Hindlimb muscle (tissue), 1 donor: ENCODE results near the gene HOXD3. TPM values are rescaled to one million over a fixed set of nuclear protein-coding genes. Genes with fewer than 3 reads are reported as not detected.

Experiments
- DNase-seq: peaks from one replicate; pipeline ENCODE4 v3.0.0-alpha.2; 2013
- polyA plus RNA-seq: library from polyadenylated mRNA; unstranded; fragments of 120-200 nt; gene quantifications from one replicate; pipeline ENCODE4 v1.2.1, GENCODE V29; 2013; ENCODE audit not compliant: insufficient read length

HOXD3 gene
- polyA plus RNA-seq, 1 donor: 3.4 TPM

DNA sequence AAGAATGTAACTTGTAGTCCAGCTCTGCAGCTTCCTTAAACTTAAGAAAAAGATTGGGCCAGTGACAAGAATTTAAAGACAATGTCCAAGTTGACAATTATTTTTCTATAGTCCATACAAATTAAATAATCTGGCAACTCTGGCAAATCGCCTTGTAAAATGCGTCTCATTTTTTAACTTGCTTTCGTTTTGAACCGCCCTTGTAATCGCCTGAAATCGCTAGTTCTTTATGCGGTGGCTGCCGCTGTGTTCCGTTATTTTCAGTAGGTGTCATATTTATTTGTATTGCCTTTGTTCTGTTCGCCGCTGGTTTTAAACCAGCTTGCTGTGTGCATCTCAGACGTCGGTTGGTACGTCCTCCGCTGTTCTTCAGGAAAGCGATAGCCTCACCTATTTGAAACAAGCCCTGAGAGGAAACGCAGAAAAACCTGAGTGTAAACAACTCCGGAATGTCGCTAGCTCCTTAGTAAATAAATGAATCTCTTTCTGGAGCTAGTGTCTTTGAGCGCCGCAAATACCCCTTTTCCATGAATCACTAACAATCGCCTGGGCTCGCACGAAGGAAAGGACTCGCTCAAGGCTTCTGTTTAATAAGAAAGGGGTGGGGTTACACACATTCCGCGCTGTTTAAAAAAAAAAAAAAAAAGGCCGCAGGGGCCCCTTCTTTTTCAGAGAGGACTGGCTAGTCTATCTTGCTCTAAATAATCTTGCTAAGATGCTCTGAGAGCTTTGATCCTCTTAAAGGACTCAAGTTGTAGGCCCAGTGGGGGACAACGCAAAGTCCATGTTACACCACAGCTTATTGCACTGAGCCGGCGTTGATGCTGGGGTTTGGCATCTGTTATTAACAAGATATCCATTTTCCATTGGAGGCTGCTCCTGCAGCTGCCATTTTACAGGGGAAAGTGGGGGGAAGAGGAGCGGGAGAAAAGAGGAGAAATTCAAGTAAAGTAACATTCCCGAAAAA lies 24.6 kb upstream of the HOXD3 start:
- no peak for DNase-seq

DNA sequence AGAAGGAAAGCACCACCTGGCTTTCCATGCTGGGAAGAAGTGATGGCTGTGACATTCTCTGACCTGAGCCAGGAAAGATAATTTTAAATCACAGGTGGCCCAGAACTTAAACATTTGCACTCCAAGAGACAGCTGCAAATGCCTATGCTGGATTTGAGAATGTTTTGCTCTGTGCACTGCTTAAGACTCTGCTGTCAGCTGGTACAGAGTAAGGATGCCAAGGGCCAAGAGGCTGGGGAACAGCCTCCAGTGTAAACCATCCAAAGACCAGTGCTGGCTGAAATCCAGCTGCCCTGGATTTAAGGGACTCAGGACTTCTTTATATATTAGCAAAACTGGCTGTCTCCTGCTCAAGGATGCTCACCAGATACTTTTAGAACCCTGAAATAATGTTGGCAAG lies 23.7 kb upstream of the HOXD3 start:
- no peak for DNase-seq

DNA sequence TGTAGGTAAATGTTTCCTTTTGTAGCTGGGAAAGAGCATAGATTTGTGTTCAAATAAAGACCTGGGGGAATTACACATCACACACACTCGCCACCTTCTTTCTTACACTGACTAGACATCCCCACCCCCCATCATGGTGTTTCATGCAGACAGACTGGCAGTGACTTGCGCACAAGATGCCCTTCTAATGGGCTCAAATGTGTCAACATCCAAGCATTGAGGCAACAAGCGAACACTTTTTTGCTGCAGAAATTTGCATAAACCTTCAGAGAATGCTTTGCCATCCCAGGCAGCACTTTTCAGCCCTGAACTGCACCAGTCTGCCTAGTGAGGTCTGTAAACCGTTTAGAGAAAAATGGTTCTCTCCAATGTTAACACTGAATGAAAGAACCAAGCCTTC lies 23.1 kb upstream of the HOXD3 start:
- DNase-seq: no peak

DNA sequence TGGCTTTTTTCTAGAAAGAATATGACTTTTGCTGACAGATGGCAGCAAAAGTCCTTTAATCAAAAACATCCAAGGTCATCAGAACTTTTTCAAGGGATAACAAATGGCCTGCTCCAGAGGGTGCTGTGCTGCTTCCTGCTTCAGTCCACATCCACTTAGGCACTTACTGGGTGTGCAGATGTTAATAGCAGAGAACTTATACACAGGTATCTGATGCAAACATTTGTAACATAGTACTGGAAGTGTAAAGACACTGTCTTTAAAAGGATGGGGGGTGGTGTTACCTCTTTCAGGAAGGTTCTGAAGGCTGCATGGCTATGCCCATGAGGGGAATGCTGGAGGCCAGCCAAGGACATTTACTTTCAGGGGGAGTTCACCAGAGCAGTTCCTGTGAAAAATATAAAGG lies 22.1 kb upstream of the HOXD3 start:
- DNase-seq: no peak

GRCh38 chr2:176136374-176137251 lies 20.5 kb upstream of the HOXD3 start:
- DNase-seq: peak; percentile 76

DNA sequence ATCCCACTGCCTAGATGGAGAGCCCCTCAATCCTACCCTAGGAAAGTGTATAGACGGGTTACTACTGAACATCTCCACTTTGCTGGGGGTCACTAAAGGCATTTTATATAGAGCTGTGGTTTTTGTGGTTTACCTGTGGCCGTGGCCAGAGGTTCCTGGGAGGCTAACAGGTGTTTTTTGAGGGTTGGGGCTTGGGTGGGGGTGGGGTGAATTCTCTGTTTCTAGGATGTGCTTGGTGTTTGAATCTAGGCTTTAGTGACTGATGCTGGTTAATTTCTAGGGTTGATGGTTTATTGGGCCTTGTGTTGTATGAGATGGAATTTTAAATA lies 19.9 kb upstream of the HOXD3 start:
- no peak for DNase-seq

DNA sequence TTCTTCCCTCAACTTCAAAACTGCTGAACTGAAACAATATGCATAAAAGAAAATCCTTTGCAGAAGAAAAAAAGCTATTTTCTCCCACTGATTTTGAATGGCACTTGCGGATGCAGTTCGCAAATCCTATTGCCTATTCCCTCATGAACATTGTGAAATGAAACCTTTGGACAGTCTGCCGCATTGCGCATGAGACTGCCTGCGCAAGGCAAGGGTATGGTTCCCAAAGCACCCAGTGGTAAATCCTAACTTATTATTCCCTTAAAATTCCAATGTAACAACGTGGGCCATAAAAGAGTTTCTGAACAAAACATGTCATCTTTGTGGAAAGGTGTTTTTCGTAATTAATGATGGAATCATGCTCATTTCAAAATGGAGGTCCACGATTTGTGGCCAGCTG lies 19.2 kb upstream of the HOXD3 start:
- DNase-seq: no peak

GRCh38 chr2:176138526-176138922 lies 18.6 kb upstream of the HOXD3 start:
- no peak for DNase-seq

GRCh38 chr2:176138923-176139660 lies 18.0 kb upstream of the HOXD3 start:
- no peak for DNase-seq

DNA sequence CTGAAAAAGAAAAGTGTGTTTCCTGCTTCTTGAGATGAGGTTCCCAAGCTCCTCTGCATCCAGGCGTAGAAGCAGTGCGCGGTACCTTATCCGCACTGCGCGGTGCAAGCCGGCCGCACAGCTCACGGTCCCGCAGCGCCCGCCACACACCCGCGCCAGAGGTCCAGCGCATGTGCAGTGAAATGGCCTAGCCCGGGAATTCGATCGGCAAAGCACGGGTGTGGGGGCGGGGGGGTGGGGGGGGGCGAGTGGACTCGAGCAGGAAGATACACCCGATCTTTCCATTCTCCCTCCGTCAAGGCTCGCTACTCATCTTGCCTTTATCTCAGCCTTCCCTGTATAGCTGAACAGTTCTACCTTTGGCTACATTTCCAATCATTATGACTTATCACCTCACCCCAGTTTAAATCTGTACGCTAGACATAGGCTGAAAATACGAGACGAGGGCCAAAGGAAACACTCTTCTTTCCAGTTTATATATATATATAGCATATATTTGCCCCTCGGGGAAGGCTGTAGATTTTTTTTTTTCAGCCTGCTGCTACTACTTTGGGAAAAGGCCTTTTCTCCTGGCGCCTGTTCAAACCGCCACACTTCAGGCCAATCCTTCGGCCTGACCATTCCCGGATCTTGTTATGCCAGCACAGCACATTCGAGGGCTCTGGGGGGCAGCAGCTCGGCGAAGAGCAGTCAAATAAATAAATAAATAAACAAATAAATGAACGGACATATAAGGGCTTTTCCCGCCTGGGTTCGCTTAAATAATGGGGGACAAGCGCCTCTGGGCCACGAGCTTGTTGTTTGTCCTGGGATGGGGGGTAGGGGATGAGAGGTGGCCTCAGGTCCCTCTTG lies 17.2 kb upstream of the HOXD3 start:
- DNase-seq: no peak

DNA sequence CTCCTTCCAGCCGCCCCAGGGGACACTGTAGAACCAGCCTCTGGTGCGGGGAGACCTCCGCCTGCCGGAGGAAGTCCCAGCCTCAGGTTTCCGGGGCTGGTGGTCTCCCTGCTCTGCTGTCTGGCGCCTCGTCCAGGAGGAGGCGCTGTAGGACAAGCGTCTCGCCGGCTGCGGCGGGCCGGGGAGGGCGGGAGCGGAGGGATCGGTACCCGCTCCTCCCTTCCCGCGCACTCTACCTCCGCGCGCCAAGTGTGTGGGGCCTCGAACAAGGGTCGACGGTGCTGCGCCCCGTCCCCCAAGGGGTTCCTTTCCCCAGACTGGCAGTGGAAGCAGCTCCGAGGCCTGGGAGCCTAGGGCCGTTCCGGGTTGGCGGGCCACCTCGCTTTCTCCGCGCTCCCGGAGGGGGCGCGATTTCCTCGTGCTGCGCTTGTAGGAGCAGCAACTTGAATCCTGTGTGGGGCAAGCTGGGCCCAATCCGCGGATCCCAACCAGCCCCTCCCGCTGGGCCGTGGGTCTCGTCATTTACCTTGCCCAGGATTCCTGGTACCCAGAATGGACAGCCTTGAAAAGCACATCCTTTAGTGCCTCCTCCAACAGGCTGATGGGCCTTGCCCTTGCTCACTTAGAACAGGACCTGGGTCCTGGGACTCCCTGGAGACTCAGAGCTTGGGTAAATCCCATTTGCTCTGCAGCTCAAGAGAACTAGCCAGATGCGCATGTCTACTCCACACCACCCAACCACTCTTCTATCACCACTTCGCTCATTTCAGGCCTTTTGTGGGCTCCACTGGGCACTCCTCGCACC lies 16.4 kb upstream of the HOXD3 start:
- DNase-seq: peak; percentile 93

GRCh38 chr2:176142281-176142680 lies 14.8 kb upstream of the HOXD3 start:
- no peak for DNase-seq

DNA sequence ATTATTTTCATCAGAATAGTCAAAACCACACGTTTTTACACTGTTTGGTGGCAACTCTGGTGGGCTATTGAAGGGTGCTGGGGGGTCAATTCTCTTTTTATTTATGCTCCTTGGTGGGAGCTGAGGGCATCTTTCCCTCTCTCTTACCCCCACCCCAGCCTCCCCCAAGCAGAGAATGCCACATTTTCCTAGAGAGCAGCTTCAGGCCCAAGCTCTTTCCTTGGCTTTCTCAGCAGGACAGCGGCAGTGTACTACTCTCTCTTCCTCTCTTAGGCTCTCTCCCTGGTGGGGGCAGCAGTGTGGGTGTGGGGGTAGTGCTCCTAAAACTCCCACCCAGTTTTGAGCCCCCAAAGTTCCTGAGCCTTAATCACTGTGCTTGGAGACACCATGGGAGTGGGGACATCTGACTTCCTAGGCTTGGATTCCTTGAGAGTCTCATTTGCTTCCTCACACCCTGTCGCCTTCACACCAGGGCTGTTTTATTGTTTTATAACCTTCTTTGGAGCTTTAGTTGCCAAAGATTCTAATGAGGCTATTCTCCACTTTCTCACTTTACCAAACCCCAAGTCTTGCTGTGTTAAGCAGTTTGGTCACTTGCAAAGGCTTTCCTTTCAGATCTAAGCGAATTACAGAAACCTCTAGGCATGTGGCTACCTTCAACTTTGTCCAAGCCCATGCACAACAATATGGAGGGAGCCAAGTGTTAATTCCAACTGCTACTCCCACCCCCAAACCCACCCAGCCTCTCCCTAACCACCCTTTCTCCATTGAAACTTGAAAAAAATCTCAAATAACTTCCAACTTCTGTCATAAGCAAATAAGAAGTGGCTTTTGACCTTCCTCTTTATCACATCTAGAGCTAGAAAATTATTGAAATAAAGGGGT lies 11.8 kb upstream of the HOXD3 start:
- no peak for DNase-seq

GRCh38 chr2:176146101-176146500 lies 11.0 kb upstream of the HOXD3 start:
- no peak for DNase-seq

GRCh38 chr2:176146645-176147044 lies 10.5 kb upstream of the HOXD3 start:
- no peak for DNase-seq

GRCh38 chr2:176147210-176147799 lies 9.8 kb upstream of the HOXD3 start:
- no peak for DNase-seq

- no peak for DNase-seq
Observed at GRCh38 chr2:176147800-176148496, 9.2 kb upstream of the HOXD3 start.

DNA sequence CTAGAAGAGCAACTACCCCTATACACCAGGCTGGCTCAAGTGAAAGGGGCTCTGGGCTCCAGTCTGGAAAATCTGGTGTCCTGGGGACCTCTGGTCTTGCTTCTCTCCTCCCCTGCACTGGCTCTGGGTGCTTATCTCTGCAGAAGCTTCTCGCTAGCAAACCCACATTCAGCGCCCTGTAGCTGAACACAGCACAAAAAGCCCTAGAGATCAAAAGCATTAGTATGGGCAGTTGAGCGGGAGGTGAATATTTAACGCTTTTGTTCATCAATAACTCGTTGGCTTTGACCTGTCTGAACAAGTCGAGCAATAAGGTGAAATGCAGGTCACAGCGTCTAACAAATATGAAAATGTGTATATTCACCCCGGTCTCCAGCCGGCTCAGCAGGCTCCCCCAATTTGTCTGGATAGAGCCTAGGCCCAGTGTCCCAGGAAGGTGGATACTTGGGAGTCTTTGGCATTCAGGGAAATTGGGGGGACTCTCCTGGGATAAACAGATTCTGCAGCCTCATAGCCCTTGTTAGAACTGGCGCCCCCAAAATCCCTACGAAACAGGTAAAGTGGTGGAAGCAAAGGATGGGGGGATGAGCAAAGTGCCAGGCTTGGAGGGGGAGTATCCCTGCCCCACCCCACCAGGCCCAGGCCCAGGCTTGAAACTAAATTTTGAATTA lies 8.2 kb upstream of the HOXD3 start:
- DNase-seq: no peak
